ENCODE data around the gene TMEM17.

GRCh38 chr2:62457556-62457955, 48.4 kb downstream of the TMEM17 start:
- TF ChIP-seq POLR2AphosphoS5 (IDR thresholded peaks at IDR 0.05) (no peak), CTCF (IDR thresholded peaks at IDR 0.05) (no peak), EP300 (IDR thresholded peaks at IDR 0.05) (no peak), POLR2A (IDR thresholded peaks at IDR 0.05) (no peak)

Measured in gastroesophageal sphincter (tissue), 3 donors.